Glutamatergic neuron (in vitro differentiated cells): ENCODE data around the gene TWIST2. TPM values are rescaled to one million over a fixed set of nuclear protein-coding genes. Genes with fewer than 3 reads are reported as not detected.

Experiments used
- DNase-seq: peaks from one replicate; pipeline ENCODE4 v3.0.0; 2022
- H3K27ac Mint-ChIP-seq: one replicate; pipeline ENCODE4 v1.8.0; 2020; ENCODE audit warnings: mild to moderate bottlenecking, mixed read lengths, inconsistent platforms; ENCODE audit not compliant: unreplicated experiment
- H3K27me3 Mint-ChIP-seq: one replicate; pipeline ENCODE4 v1.8.0; 2020; ENCODE audit warnings: mild to moderate bottlenecking, moderate library complexity, mixed read lengths, inconsistent platforms; ENCODE audit not compliant: unreplicated experiment
- H3K36me3 Mint-ChIP-seq: one replicate; pipeline ENCODE4 v1.8.0; 2020; ENCODE audit warnings: mild to moderate bottlenecking, mixed read lengths, inconsistent platforms; ENCODE audit not compliant: unreplicated experiment
- H3K4me1 Mint-ChIP-seq: one replicate; pipeline ENCODE4 v1.8.0; 2020; ENCODE audit warnings: mild to moderate bottlenecking, low read depth, mixed read lengths, inconsistent platforms; ENCODE audit not compliant: unreplicated experiment
- H3K4me3 Mint-ChIP-seq: one replicate; pipeline ENCODE4 v1.8.0; 2020; ENCODE audit warnings: mild to moderate bottlenecking, mixed read lengths, inconsistent platforms; ENCODE audit not compliant: unreplicated experiment
- H3K9me3 Mint-ChIP-seq: one replicate; pipeline ENCODE4 v1.8.0; 2020; ENCODE audit warnings: mild to moderate bottlenecking, moderate library complexity, mixed read lengths, inconsistent platforms; ENCODE audit not compliant: unreplicated experiment
- total RNA-seq: library from RNA; stranded (reverse); fragmentation: NEBNext Ultra II Directional; extraction: Animal tissue kit (Norgen Biotek cat#: 25700); gene quantifications from one replicate; pipeline ENCODE4 v1.2.1, GENCODE V29; 2021; ENCODE audit not compliant: unreplicated experiment
- TF ChIP-seq, protein P1 (sequence below): fragments of 200-600 bp; sonication (generic); IDR thresholded peaks from one replicate; pipeline ENCODE4 v1.5.0; 2021; ENCODE audit not compliant: partially characterized antibody, unreplicated experiment

Gene TWIST2
- total RNA-seq, 1 donor from 2014 or later, result not detected

DNA sequence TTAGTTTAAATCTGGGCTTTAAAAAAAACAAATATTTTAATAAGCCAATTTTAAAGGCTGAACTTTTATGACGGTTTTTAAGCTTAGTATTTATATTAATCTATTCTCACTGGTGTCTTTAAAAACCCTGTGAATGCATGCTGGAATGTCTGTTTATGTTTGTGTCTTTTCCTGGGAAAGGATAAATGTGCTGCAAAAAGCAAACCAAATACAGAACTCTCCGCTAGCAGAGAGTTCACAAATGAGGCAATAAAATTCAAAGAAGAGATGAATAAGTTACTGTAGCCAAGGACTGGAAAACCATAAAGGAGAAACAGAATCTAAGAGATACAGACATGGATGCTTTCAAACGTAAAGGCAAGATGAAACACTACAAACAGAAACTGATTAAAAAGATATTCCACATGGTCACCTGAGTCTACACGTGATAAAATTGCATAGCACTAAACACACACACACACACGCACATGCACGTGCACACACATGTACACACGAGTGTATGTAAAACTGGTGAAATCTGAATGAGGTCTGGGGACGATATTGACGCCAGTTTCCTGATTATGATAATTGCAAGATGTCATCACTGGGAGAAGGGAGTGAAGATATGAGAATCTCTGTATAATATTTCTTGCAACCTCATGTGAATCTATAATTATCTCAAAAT lies 4.5 kb downstream of the TWIST2 start:
- Mint-ChIP-seq H3K27ac (no peak overlapping the region), H3K9me3 (peaks cover 2% of the 10 kb centered on the region), H3K27me3 (peaks cover 2% of the 10 kb centered on the region), H3K4me3 (no peak overlapping the region), H3K4me1 (no peaks in the 10 kb centered on the region), H3K36me3 (no peaks in the 10 kb centered on the region)
- no peak for DNase-seq
- TF ChIP-seq, protein P1, sequence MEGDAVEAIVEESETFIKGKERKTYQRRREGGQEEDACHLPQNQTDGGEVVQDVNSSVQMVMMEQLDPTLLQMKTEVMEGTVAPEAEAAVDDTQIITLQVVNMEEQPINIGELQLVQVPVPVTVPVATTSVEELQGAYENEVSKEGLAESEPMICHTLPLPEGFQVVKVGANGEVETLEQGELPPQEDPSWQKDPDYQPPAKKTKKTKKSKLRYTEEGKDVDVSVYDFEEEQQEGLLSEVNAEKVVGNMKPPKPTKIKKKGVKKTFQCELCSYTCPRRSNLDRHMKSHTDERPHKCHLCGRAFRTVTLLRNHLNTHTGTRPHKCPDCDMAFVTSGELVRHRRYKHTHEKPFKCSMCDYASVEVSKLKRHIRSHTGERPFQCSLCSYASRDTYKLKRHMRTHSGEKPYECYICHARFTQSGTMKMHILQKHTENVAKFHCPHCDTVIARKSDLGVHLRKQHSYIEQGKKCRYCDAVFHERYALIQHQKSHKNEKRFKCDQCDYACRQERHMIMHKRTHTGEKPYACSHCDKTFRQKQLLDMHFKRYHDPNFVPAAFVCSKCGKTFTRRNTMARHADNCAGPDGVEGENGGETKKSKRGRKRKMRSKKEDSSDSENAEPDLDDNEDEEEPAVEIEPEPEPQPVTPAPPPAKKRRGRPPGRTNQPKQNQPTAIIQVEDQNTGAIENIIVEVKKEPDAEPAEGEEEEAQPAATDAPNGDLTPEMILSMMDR, result no peak

DNA sequence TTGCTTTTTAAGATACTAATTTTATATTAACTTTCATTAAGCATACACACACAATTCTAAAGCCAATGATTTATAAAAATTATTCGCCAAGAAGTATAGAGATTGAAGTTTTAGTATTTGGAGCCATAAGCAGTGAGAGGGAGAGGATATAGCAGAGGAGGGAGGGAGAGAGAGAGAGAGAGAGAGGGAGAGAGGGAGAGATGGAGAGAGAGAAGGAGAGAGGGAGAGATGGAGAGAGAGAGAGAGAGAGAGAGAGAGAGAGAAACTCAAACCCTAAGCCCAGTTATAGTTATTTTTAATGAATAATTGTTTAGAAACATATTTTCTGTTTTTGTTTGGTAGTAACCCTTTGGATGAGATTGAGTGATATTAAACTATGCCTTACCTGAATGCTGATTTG lies 5.3 kb downstream of the TWIST2 start:
- no peak overlapping the region for H3K27ac Mint-ChIP-seq
- H3K4me1 Mint-ChIP-seq, result no peaks in the 10 kb centered on the region
- no peak for DNase-seq
- H3K4me3 Mint-ChIP-seq, result no peak overlapping the region
- TF ChIP-seq, protein P1, result no peak
- no peaks in the 10 kb centered on the region for H3K36me3 Mint-ChIP-seq
- peaks cover 6% of the 10 kb centered on the region for H3K27me3 Mint-ChIP-seq
- peaks cover 2% of the 10 kb centered on the region for H3K9me3 Mint-ChIP-seq

DNA sequence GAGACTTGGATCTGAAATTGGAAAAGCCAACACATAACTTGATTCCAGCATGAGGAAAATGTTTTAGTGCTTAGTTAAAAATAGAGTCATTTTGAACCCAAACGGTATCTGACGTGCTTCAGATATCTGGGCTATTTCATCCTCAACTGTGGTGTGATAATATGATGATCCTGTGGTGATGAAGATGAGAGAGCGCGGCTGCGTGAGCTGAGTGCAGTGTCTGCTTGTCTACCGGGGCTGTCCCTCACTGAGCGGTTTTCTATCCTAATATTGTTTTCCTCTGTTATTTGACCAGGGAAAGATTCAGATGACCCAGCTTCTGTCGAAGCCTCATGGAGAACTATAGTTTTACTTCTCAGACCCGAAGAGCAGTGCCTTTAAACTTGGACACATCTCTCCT lies 5.8 kb downstream of the TWIST2 start:
- Mint-ChIP-seq H3K27me3 (peaks cover 6% of the 10 kb centered on the region), H3K4me1 (no peaks in the 10 kb centered on the region), H3K9me3 (peaks cover 2% of the 10 kb centered on the region), H3K4me3 (no peak overlapping the region), H3K27ac (no peak overlapping the region), H3K36me3 (no peaks in the 10 kb centered on the region)
- DNase-seq, result no peak
- TF ChIP-seq, protein P1, result no peak

DNA sequence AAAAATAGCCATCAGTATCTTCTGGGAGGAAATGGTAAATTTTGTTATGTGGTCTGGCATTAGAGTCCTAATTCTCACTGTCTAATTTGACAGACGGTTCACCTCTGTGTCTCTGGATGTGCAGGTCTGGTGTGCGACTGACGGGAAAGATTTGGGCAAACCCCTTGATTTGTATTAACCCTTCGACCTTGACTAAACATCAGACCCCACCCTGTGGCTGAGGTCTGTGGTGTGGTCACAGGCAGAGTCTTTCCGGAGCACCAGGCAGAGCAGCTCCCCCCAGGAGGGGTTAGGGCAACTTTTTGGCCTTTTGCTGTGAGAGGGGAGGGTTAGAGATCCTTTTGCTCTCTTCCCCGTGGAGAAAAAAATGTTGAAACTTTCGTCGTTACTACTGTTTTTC lies 6.4 kb downstream of the TWIST2 start:
- Mint-ChIP-seq H3K36me3 (no peaks in the 10 kb centered on the region), H3K27me3 (peaks cover 5% of the 10 kb centered on the region), H3K27ac (no peak overlapping the region), H3K4me1 (no peaks in the 10 kb centered on the region), H3K9me3 (peaks cover 2% of the 10 kb centered on the region), H3K4me3 (no peak overlapping the region)
- TF ChIP-seq, protein P1, result no peak
- DNase-seq, result no peak

DNA sequence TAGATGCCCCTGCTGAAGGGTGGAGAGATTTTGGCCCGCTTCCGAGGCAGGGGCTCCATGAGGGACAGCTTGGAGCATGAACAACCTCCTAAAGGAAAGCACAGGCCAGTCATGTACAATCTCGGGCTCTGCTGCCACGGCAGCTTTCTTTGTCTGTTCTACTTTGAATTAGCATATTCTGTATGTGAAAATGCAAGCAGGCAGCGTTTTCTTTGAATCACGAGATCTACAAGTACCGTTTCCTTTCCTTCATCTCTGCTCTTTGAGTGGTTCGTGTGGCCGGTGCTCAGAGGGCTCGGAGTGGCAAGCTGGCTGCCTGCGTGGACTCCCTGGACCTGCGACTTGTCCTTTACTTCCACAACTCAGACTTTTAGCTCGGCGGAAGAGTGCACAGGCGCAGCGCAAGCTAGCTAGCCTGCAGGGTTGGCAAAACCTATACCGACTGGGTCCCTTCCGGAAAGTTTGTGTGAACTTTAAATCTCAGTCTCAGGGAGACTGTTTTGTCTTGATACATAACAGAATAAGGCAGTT lies 6.9 kb downstream of the TWIST2 start:
- H3K27me3 Mint-ChIP-seq, result peaks cover 5% of the 10 kb centered on the region
- TF ChIP-seq, protein P1, result no peak
- no peak overlapping the region for H3K27ac Mint-ChIP-seq

More for the DNA sequence above, 6.9 kb downstream of the TWIST2 start:
- H3K36me3 Mint-ChIP-seq, result no peaks in the 10 kb centered on the region
- DNase-seq, result no peak
- no peak overlapping the region for H3K4me3 Mint-ChIP-seq
- H3K9me3 Mint-ChIP-seq, result peaks cover 2% of the 10 kb centered on the region
- no peaks in the 10 kb centered on the region for H3K4me1 Mint-ChIP-seq
